ENCODE measurements around the gene LRRC51. TPM values are rescaled to one million over a fixed set of nuclear protein-coding genes. Genes with fewer than 3 reads are reported as not detected.
A peak's percentile ranks its signal among the peaks of the same experiment; 100 is the strongest.

LRRC51 gene
- total RNA-seq, 1 donor from 2014 or later, result 4.4 TPM

DNA sequence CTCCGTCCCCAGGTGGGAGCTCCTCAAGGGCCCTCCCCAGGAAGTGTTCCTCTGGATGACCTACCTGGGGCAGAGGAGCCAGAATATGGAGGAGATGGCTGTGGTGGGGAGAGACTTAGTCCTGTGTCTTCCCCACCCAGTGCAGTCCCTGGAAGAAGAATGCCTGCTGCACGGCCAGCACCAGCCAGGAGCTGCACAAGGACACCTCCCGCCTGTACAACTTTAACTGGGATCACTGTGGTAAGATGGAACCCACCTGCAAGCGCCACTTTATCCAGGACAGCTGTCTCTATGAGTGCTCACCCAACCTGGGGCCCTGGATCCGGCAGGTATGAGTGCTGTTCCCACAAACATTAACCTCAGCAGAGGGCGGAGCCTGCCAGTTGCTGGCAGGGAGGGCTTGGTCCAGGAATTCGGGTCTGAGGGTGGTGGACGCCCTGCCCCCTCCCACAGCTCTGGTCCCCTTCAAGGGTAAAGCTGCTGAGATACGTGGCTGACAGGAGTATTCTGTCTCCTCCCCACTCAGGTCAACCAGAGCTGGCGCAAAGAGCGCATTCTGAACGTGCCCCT is 58.3 kb downstream of the LRRC51 start:
- no peaks in the 10 kb centered on the region for H3K27me3 ChIP-seq (ENCODE audit: insufficient read depth, low read length)
- Mint-ChIP-seq H3K27ac (ENCODE audit: unreplicated experiment) (no peak overlapping the region), H3K27me3 (ENCODE audit: low read depth, unreplicated experiment) (peaks cover 8% of the 10 kb centered on the region), H3K36me3 (ENCODE audit: low read depth, unreplicated experiment) (no peaks in the 10 kb centered on the region), H3K9me3 (ENCODE audit: unreplicated experiment) (no peaks in the 10 kb centered on the region), H3K4me3 (ENCODE audit: unreplicated experiment) (no peak overlapping the region), H3K4me1 (ENCODE audit: low read depth, unreplicated experiment) (peaks cover 18% of the 10 kb centered on the region)
- H2AFZ ChIP-seq (ENCODE audit: low read depth, low read length), result no peak overlapping the region
- H3K4me3 ChIP-seq (ENCODE audit: insufficient read depth, low read depth, low read length), result no peak overlapping the region
- no peak overlapping the region for H3K4me2 ChIP-seq (ENCODE audit: low read length)
- H3K9ac ChIP-seq (ENCODE audit: low read length), result no peak overlapping the region
- no peaks in the 10 kb centered on the region for H3K79me2 ChIP-seq (ENCODE audit: insufficient read depth, low read length)
- H3K4me1 ChIP-seq (ENCODE audit: insufficient read depth, low read length), result peaks cover 17% of the 10 kb centered on the region
- H3K9me3 ChIP-seq (ENCODE audit: insufficient read depth, low read depth, low read length), result no peaks in the 10 kb centered on the region
- H4K20me1 ChIP-seq (ENCODE audit: insufficient read depth, low read length), result no peaks in the 10 kb centered on the region
- no peak for TF ChIP-seq EZH2 (IDR thresholded peaks at IDR 0.05; ENCODE audit: insufficient read depth, low read length)
- TF ChIP-seq, protein P1, sequence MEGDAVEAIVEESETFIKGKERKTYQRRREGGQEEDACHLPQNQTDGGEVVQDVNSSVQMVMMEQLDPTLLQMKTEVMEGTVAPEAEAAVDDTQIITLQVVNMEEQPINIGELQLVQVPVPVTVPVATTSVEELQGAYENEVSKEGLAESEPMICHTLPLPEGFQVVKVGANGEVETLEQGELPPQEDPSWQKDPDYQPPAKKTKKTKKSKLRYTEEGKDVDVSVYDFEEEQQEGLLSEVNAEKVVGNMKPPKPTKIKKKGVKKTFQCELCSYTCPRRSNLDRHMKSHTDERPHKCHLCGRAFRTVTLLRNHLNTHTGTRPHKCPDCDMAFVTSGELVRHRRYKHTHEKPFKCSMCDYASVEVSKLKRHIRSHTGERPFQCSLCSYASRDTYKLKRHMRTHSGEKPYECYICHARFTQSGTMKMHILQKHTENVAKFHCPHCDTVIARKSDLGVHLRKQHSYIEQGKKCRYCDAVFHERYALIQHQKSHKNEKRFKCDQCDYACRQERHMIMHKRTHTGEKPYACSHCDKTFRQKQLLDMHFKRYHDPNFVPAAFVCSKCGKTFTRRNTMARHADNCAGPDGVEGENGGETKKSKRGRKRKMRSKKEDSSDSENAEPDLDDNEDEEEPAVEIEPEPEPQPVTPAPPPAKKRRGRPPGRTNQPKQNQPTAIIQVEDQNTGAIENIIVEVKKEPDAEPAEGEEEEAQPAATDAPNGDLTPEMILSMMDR (IDR thresholded peaks at IDR 0.05; ENCODE audit: insufficient read depth, low read depth, low read length), result no peak
- FAIRE-seq (no peak), DNase-seq (ENCODE audit: low read depth) (no peak)
- H3K27ac ChIP-seq (ENCODE audit: low read depth, low read length), result no peak overlapping the region
- no peaks in the 10 kb centered on the region for H3K36me3 ChIP-seq (ENCODE audit: insufficient read depth, low read length)

DNA sequence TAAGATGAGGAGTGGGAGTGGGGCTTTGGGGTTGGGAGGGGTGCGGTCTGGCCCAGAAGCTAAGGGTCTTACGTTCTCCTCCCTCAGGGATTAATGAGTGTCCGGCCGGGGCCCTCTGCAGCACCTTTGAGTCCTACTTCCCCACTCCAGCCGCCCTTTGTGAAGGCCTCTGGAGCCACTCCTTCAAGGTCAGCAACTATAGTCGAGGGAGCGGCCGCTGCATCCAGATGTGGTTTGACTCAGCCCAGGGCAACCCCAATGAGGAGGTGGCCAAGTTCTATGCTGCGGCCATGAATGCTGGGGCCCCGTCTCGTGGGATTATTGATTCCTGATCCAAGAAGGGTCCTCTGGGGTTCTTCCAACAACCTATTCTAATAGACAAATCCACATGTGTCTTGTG is 58.9 kb downstream of the LRRC51 start:
- DNase-seq (ENCODE audit: low read depth) (no peak), FAIRE-seq (no peak)
- Histone ChIP-seq H3K9ac (ENCODE audit: low read length) (no peak overlapping the region), H3K27me3 (ENCODE audit: insufficient read depth, low read length) (no peaks in the 10 kb centered on the region), H3K4me2 (ENCODE audit: low read length) (no peak overlapping the region), H3K4me3 (ENCODE audit: insufficient read depth, low read depth, low read length) (no peak overlapping the region), H3K4me1 (ENCODE audit: insufficient read depth, low read length) (peaks cover 17% of the 10 kb centered on the region), H4K20me1 (ENCODE audit: insufficient read depth, low read length) (no peaks in the 10 kb centered on the region), H3K9me3 (ENCODE audit: insufficient read depth, low read depth, low read length) (no peaks in the 10 kb centered on the region), H3K79me2 (ENCODE audit: insufficient read depth, low read length) (no peaks in the 10 kb centered on the region), H2AFZ (ENCODE audit: low read depth, low read length) (no peak overlapping the region), H3K36me3 (ENCODE audit: insufficient read depth, low read length) (no peaks in the 10 kb centered on the region), H3K27ac (ENCODE audit: low read depth, low read length) (no peak overlapping the region)
- no peak for TF ChIP-seq EZH2 (IDR thresholded peaks at IDR 0.05; ENCODE audit: insufficient read depth, low read length)
- TF ChIP-seq, protein P1 (IDR thresholded peaks at IDR 0.05; ENCODE audit: insufficient read depth, low read depth, low read length), result no peak
- Mint-ChIP-seq H3K27me3 (ENCODE audit: low read depth, unreplicated experiment) (peaks cover 6% of the 10 kb centered on the region), H3K4me1 (ENCODE audit: low read depth, unreplicated experiment) (peaks cover 18% of the 10 kb centered on the region), H3K4me3 (ENCODE audit: unreplicated experiment) (no peak overlapping the region), H3K27ac (ENCODE audit: unreplicated experiment) (no peak overlapping the region), H3K9me3 (ENCODE audit: unreplicated experiment) (no peaks in the 10 kb centered on the region), H3K36me3 (ENCODE audit: low read depth, unreplicated experiment) (no peaks in the 10 kb centered on the region)

DNA sequence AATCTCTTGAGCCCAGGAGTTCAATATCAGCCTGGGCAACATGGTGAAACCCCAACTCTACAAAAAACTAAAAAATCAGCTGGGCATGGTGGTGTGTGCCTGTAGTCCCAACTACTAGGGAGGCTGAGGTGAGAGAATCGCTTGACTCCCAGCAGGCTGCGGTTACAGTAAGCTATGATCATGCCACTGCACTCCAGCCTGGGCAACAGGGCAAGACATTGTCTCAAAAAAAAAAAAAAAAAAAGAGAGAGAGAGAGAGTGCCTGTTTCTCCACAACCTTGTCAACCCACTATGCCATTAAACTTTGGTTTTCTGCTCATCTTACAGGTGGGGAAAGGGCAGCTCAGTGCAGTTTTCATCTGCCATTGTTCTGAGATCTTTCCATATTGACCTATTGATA is 60.0 kb downstream of the LRRC51 start:
- TF ChIP-seq, protein P1 (IDR thresholded peaks at IDR 0.05; ENCODE audit: insufficient read depth, low read depth, low read length), result no peak
- Histone ChIP-seq H3K79me2 (ENCODE audit: insufficient read depth, low read length) (no peaks in the 10 kb centered on the region), H3K36me3 (ENCODE audit: insufficient read depth, low read length) (no peaks in the 10 kb centered on the region), H3K9me3 (ENCODE audit: insufficient read depth, low read depth, low read length) (no peaks in the 10 kb centered on the region), H2AFZ (ENCODE audit: low read depth, low read length) (no peak overlapping the region), H3K9ac (ENCODE audit: low read length) (no peak overlapping the region), H3K4me2 (ENCODE audit: low read length) (peak overlapping the region; percentile 61), H3K27ac (ENCODE audit: low read depth, low read length) (peak overlapping the region; percentile 74), H4K20me1 (ENCODE audit: insufficient read depth, low read length) (no peaks in the 10 kb centered on the region), H3K4me3 (ENCODE audit: insufficient read depth, low read depth, low read length) (no peak overlapping the region), H3K27me3 (ENCODE audit: insufficient read depth, low read length) (no peaks in the 10 kb centered on the region), H3K4me1 (ENCODE audit: insufficient read depth, low read length) (peaks cover 20% of the 10 kb centered on the region)
- no peak overlapping the region for H3K4me3 Mint-ChIP-seq (ENCODE audit: unreplicated experiment)
- no peak overlapping the region for H3K27ac Mint-ChIP-seq (ENCODE audit: unreplicated experiment)
- FAIRE-seq (no peak), DNase-seq (ENCODE audit: low read depth) (no peak)
- peaks cover 3% of the 10 kb centered on the region for H3K27me3 Mint-ChIP-seq (ENCODE audit: low read depth, unreplicated experiment)
- H3K4me1 Mint-ChIP-seq (ENCODE audit: low read depth, unreplicated experiment), result peaks cover 18% of the 10 kb centered on the region
- H3K9me3 Mint-ChIP-seq (ENCODE audit: unreplicated experiment), result no peaks in the 10 kb centered on the region
- no peaks in the 10 kb centered on the region for H3K36me3 Mint-ChIP-seq (ENCODE audit: low read depth, unreplicated experiment)
